NCI-H526 treated with DMSO at 0.1 percent for 48 hours (cell line): ENCODE measurements around the gene CCL19.
"Not testable (repeated sequence)": the region's sequence is repeated elsewhere in the genome, so short reads cannot be mapped to it uniquely, and the experiment has no call there.

Source experiments
- DNase-seq: peaks from one replicate; lab custom pipeline; 2025; lab: John Stamatoyannopoulos, UW

The CCL19 gene

DNA sequence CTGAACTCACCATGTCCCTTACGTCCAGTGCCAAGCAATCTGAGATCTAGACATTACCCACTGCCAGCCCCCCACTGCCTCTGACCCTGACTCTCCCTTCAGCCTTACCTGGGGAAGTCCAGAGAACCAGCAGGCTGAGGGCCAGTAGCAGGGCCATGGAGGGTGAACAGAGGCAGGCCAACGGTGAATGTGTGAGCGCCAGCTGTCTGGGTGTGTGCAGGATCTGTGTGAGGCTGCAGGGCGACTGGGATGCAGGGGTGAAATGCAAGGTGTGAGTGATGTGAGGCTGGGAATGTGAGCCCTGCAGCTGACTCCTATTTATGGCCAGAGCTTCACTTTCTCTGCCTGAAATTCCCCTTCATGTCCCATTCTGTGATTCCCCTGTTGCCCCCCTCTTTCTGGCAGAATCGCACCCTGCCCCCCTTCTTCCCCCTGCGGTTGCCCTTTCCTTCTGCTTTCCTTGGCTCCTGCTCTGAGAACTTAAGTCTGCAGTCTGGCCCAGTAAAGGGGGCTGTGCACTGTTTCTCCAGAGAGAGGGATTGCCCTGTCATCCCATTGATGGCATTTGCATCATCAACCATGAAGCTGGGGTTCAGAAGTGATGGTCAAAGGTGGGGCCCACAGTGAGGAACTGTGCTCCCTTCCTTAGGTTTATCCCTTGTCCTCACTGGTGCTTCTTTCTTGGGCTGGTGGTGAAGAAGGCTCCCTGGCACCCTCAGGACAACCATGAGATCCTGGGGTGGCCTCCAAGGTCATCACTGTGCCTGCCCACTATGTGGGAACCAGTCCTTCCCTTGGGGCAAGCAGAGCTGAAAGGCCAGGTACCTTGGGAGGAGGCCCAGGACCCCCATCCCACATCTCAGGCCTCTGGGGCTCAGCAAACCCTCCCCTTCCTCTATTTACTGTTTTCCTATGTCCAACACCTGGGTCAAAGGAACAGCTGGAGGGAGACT is at the start of gene CCL19:
Gene CCL19, minus strand, starts transcription at position 294 of the 953 bp plus-strand sequence. Its CDS starts 137 bp downstream, at position 157.
- no peak for DNase-seq

DNA sequence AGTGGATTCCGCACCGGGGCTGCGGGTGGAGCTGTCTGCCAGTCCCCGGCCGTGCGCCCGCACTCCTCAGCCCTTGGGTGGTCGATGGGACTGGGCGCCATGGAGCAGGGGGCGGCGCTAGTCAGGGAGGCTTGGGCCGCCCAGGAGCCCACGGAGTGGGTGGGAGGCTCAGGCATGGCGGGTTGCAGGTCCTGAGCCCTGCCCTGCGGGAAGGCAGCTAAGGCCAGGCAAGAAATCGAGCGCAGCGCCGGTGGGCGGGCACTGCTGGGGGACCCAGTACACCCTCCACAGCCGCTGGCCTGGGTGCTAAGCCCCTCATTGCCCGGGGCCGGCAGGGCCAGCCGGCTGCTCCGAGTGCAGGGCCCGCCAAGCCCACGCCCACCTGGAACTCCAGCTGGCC is 49.1 kb upstream of the CCL19 start:
- not testable (repeated sequence) for DNase-seq

DNA sequence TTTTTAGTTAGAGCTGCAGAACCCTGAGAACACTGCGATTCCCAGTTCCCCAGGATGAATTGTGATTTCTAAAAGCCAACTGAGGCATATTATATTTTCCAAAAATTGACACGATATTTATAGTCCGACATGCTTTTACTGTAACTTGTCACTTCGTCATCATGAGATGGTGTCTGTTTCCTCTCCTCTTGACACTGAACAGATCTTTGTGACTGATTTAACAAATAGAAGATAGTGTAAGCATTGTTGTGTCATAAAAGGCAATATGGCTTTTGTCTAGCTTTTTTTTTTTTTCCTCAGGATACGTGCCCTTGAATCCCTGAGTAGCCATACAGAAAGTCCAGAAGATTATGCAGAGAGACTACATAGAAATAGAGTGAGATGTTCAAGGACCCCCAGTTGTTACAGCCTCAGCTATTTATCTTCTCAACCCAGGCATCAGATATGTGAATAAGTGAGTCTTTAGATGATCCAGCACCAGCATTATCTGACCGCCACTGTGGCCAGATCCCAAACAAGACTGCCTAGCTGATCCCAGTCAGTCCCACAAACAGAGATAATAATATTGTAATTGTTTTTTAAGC is 46.7 kb upstream of the CCL19 start:
- no peak for DNase-seq

DNA sequence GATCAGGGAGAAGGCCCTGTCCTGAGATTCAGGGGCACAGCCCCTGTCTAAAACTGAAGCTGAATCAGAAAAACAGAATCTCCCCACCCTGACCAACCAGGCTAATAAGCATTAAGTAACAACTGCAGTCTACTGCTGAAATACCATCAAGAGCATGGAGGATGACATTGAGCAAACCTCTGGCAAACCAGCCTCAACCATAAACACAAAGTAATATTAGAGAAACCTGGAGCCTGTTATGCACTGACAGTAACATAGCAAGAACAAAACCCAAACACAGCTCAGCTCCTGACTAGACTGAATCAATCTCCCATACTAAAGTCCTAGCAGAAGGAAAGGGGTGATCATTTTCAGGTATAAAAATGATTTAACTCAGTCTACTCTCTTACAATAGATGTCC is 43.6 kb upstream of the CCL19 start:
- no peak for DNase-seq

DNA sequence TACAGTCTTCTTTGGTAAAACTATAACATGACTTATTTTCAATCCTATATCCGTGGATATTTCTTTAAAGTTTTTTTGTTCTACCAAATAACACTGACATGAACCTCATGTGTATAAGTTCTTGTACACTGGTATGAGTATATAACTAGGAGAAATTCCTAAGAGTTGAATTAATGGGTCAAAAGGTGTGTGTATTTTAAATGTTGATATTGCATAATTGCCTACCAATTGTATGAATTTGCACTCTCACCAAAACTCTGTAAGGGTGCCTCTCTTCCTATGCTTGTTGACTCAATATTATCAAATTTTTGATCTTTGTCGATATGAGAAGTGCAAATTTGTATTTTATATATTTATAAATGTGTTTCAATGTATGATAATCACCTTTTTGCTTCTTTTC is 41.8 kb upstream of the CCL19 start:
- no peak for DNase-seq

DNA sequence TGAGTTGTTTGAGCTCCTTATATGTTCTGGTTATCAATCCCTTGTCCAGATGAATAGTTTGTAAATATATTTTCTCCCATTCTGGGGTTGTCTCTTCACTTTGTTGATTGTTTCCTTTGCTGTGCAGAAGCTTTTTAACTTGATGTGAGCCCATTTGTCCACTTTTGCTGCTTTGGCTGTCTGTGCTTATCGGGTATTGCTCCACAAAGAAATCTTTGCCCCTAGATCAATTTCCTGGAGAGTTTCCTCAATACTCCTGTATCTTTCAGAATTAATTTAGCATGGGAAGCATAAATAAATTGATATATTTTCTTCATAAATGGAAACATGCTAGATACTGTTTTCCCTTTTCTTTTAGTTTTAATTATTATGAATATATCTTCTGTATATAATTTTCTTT is 41.4 kb upstream of the CCL19 start:
- no peak for DNase-seq

DNA sequence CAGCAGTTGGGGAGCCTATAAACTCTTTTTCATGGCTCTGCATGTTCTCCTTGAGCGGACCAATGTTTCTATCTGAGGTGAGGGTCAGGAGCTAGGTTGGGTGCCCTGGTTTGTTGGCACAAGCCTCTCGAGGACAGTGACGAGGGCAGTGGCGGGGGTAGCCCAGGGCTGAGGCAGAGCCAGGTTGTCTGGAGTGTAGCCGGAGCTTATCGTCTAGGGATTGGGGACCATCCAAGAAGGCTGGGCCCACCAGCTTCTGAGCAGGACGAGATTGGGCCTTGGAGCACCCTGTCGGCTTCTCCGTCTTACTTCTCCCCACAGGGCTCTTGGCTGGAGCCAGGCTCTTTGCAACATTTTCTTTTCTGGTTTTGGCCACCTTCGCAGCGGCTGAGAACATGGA is 32.1 kb upstream of the CCL19 start:
- DNase-seq = no peak

DNA sequence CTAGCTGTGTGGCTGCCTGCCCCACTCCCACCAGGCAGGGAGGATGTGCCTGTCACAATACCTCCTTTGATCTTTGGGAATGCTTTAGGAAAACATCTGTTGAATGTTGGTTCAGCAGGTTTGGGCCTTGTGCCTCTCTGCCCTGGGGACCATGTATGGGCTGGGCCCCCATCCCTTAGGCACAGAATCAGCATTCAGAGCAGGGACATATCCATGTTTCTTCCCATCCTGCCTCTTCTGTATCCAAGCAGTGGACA is 28.6 kb upstream of the CCL19 start:
- DNase-seq = not testable (repeated sequence)

DNA sequence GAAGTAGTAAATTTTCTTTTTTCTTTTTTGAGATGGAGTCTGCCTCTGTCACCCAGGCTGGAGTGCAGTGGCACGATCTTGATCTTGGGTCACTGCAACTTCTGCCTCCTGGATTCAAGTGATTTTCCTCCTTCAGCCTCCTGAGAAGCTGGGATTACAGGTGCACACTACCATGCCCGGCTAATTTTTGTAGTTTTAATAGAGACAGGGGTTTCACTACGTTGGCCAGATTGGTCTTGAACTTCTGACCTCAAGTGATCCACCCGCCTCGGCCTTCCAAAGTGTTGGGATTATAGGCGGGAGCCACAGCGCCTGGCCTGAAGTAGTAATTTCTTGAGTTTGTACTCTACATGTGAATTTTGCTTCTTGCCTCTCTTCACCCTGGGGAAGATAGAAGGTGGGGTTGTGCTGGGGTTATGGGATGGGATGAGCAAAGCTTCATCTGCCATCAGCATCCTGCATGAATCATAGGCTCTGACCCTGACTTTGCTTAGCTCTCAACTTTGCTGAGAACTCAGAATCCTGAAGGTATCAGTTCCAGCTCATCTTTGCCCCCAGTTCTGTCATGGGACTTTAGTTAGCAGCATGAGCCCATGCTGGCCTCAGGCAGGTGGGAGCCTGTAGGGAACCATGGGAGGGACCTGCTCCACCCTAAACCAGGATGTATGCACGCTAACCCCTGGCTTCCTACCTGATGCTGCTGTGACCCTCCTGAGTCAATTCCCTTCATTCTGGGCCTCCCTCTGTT is 28.1 kb upstream of the CCL19 start:
- DNase-seq = no peak

DNA sequence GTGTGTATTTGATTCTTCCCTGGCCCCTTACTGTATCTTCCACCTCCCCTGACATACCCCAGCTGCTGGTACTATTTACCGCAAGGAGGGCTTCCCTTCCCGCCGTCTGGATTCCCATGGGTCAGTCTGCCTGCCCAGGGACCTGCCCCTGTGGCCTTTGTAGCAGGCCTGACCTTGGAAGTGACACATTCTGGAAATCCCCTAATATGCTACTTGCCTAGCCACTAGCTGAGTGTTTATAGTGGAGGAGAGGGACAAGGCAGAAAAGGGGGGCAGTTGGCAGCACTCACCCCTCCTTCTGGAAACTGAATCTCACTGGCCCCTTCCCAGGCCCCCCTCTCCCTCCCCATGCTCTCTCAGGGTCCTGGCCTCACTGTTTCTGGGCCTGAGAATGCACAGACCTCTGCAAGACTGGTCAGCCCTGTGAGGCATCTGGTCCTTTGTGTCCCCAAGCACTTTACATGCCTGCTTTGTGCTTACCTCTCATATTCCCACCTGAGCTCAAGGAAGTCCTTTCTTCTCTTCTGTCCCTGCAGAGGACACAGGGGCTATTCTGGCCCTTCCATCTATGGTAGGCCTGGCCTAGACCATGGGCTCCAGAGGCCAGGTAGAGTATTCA is 27.0 kb upstream of the CCL19 start:
- no peak for DNase-seq

DNA sequence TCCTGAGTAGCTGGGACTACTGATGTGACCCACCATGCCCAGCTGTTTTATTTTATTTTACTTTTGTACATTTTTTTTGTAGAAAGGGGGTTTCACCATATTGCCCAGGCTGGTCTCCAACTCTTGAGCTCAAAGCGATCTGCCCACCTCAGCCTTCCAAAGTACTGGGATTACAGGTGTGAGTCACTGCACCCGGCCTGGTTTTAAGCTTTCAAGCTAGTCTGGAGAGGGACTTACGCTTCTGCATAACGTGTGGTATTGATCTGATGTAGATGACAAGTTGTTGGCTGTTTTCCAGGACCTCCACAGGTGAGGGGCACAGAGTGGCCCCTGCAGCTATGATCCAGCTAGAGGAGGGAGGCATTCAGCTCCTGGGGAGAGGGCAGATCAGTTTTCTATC is 25.6 kb upstream of the CCL19 start:
- no peak for DNase-seq

DNA sequence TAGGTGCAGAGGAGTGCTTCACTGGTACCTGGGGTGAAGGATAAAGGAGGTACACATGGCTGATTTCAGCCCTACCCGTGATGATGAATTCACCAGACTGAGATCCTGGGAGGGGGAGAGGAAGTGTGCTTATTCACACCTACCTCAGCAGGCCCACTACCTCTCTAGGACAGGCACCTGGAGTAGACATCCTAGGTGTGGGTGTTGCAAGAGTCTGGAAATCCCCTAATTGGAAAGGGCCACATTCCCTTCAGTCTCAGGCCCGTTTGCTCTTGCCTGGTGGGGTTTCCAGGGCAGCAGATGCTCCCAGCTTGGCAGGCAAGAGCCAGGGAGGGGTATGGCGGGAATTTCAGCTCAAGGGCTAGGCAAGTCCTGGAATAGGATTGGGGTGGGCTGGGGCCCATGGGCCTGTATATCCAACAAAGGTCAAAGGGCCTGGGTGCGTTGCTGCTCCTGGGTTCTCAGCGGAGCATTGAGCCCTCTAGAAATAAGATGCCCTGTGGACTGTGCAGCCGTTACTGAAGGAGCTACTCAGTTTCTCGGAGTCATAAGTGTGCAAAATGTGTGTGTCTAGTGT is 24.7 kb upstream of the CCL19 start:
- no peak for DNase-seq

DNA sequence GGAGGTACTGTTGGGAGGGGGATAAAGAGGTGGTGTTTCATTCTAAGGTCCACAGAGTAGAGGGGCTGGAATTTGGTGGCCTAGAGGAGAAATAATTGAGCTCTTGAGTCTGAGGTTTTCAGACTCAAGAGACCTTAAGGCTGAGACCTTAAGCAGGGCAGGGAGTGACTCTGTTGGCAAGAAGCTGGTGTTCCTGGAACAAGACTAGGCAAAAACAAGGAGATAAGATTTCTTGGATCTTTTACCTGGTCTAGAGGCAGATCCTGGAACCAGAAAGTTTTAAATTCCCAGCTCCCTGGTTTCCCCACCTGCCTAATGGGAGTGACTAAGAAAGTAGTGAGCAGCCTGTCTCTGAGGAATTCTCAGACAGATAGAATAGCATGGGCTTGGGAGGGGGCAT is 22.9 kb upstream of the CCL19 start:
- DNase-seq = no peak

DNA sequence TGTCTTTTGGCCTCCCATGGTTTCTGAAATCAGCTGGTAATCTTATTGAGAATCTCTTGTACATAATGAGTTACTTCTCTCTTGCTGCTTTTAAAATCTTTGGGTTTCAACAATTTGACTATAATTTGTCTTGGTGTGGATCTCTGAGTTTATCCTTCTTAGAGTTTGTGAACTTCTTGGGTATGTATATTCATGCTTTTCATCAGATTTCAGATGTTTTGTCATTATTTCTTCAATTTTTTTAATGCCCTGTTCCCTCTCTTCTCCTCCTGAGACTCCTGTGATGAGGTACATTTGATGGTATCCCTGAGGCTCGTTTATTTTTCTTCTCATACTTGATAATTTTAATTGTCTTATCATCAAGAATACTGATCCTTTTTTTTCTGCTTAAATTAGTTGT is 21.1 kb upstream of the CCL19 start:
- no peak for DNase-seq

DNA sequence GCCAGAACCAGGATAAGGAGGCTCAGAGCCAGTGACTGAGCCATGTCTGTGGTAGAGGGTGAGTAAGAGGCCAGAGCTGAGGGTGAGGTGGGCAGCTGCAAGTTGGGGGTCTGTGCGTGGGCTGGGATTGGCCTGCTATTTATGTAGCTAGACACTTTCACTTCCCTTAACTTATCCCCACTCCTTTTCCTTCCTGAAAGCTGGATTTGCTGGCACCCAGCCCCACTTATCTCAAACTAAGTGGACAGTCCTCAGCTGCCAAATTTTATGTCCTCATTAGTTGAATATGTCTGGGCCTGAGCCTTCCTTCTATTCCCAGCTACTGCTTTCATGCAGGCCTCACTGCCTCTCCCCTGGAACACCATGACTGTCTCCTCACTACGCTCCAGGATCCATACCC is 18.9 kb upstream of the CCL19 start, which contains the start of gene CCL21:
Gene CCL21, minus strand, starts transcription at position 114 of the 400 bp plus-strand sequence. Its CDS starts 70 bp downstream, at position 44.
- no peak for DNase-seq

DNA sequence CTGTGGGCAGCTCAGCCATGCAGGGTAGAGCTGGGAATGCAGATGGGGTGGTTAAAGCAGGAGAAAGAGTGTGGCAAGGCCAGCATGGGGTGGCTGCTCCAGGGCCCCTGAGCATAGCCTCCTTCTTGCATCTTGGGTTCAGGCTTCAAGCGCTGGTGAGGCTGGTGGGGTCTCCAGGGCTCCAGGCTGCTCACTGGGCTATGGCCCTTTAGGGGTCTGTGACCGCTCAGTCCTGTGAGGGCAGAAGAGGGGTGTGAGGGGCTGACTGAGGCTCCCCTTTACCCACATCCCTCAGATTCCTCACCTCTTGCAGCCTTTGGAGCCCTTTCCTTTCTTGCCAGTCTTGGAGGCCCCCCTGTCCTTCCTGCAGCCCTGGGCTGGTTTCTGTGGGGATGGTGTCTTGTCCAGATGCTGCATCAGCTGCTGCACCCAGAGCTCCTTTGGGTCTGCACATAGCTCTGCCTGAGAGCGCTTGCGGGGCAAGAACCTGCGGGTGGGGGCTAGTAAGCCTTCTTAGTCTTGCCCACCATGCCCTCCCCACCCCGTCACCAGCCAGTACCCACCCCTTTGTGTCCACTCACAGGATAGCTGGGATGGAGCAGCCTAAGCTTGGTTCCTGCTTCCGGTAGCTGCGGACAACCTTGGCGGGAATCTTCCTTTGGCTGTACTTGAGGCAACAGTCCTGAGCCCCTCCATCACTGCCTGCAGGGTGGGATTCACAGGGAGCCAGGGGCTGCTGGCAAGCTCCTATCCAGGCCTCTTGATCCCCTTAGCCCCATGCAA is 18.3 kb upstream of the CCL19 start:
- no peak for DNase-seq

DNA sequence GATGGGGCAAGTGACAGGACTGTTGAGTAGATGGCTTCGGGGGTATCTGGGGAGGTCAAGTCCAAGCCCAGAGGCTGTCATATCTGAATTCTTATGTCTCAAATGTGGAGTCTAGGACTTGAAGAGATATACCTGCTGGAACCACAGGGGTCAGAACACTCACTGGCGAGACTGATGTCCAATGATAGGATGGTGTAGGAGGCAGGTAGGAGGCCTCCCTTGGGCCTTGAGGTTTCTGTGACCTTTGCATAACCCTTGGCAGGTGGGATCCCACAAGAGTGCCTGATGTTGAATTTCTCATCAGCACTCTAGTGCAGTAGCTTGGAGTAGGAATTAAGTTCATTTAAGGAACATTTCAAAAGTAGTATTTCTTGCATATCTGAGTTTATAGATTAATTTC is 16.1 kb upstream of the CCL19 start:
- DNase-seq = no peak

DNA sequence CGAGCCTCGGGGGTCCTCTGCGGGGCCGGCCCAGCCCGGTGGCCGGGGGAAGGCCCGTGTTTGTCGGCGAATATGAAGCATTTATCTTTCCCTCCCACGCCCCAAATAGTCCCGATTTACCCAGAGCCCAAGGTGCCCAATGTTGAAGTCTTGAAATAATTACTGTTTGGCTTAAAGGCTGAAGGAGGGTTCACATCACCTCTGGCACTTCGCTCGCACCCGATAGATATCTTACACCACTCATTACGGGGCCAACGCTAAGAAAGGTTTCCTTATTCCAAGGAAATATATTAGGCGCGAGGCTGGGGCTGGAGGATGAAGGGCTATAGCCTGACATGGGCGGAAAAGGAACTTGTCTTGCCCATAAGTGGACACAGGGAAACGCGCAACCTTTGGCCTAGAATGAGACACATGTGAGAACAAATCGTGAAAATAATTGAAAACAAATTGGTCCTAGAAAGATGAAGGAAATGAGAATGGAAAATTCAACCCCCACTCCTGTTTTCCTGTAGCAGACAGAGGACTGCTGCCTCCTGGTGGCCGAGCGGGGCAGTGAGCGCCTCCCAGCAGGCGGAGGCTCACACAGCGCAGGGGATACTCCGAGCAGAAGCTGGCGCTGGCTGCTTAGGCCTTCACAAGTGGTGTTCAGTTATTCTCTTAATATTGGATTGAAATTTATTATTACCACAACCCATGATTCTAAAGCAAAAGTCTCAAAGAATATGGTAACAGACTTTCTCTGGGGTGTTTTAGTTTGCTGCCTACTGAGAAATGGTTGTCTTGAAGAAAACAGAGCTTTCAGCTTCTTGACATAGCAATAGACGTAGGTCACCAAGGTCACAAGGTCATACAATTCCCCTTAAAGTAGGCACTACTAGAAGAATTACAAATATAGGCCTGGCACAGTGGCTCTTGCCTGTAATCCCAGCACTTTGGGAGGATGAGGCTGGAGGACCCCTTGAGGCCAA is 11.0 kb upstream of the CCL19 start:
- peak; percentile 41 for DNase-seq

DNA sequence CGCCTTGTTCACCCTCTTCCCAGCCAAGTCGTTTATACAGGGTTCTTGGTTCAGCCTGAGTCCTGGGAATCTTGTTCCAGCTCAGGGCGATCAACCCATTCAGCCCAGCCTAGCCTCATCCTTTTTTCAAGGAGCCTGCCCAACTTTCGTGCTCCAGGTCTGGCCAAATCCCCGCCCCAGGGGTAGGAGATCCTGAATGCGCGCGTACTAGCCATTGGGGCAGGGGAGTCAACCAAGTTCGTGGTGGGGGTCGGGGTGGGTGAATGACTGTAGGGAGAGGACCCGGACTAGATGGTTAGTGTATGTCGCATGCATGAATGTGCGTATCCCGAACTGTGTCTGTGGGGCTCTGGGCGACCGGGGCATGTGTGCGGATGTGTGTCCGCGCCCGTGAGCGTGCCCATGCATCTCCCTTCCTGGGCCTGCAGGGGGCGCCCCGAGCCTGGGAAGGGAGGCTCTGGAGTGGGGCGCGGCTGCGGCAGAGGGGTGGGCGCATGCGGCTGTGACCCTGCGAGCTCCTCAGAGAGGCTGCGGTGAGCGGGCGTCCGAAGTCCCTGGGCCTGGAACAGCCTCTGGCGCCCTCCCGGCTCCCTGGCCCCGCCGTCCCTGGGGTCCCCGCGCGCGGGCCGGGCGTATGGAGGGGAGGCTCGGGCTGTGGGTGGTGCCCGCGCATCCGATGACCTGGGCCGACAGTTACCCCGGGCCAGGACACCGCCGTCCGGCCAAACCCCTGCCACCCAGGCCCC is 10.1 kb upstream of the CCL19 start:
- DNase-seq = peak; percentile 7
